ENCODE measurements around the gene SH2D3C.

SH2D3C gene

GRCh38 chr9:127769101-127769500 lies 9.4 kb downstream of the SH2D3C start:
- TF ChIP-seq CTCF (IDR thresholded peaks at IDR 0.05; ENCODE audit: insufficient read depth, low read length, poor library complexity, severe bottlenecking): no peak
- H3K36me3 ChIP-seq (ENCODE audit: control insufficient read depth, insufficient read depth, low read length): peaks cover 21% of the 10 kb centered on the region
- H3K4me3 ChIP-seq (replicated peaks; ENCODE audit: low read depth, low read length): no peak overlapping the region
- no peak for DNase-seq (ENCODE audit: extremely low read depth, insufficient read length)
- no peaks in the 10 kb centered on the region for H3K27me3 ChIP-seq (replicated peaks; ENCODE audit: control insufficient read depth, insufficient read depth, low read length)

- Histone ChIP-seq H3K4me3 (replicated peaks; ENCODE audit: low read depth, low read length) (no peak overlapping the region), H3K27me3 (replicated peaks; ENCODE audit: control insufficient read depth, insufficient read depth, low read length) (no peaks in the 10 kb centered on the region), H3K36me3 (ENCODE audit: control insufficient read depth, insufficient read depth, low read length) (peaks cover 18% of the 10 kb centered on the region)
- no peak for TF ChIP-seq CTCF (IDR thresholded peaks at IDR 0.05; ENCODE audit: insufficient read depth, low read length, poor library complexity, severe bottlenecking)
- no peak for DNase-seq (ENCODE audit: extremely low read depth, insufficient read length)
These were observed 9.8 kb downstream of the SH2D3C start for GRCh38 chr9:127768698-127769097.

GRCh38 chr9:127767909-127768331 lies 10.5 kb downstream of the SH2D3C start:
- H3K4me3 ChIP-seq (replicated peaks; ENCODE audit: low read depth, low read length): no peak overlapping the region
- TF ChIP-seq CTCF (IDR thresholded peaks at IDR 0.05; ENCODE audit: insufficient read depth, low read length, poor library complexity, severe bottlenecking): no peak
- no peak for DNase-seq (ENCODE audit: extremely low read depth, insufficient read length)
- no peaks in the 10 kb centered on the region for H3K27me3 ChIP-seq (replicated peaks; ENCODE audit: control insufficient read depth, insufficient read depth, low read length)
- H3K36me3 ChIP-seq (ENCODE audit: control insufficient read depth, insufficient read depth, low read length): peaks cover 16% of the 10 kb centered on the region

- H3K4me3 ChIP-seq (replicated peaks; ENCODE audit: low read depth, low read length): no peak overlapping the region
- DNase-seq (ENCODE audit: extremely low read depth, insufficient read length): no peak
- H3K27me3 ChIP-seq (replicated peaks; ENCODE audit: control insufficient read depth, insufficient read depth, low read length): no peaks in the 10 kb centered on the region
- TF ChIP-seq CTCF (IDR thresholded peaks at IDR 0.05; ENCODE audit: insufficient read depth, low read length, poor library complexity, severe bottlenecking): no peak
- H3K36me3 ChIP-seq (ENCODE audit: control insufficient read depth, insufficient read depth, low read length): peaks cover 16% of the 10 kb centered on the region
These were observed 11.1 kb downstream of the SH2D3C start for GRCh38 chr9:127767410-127767809.

GRCh38 chr9:127765418-127765817 lies 13.0 kb downstream of the SH2D3C start:
- no peak for TF ChIP-seq CTCF (IDR thresholded peaks at IDR 0.05; ENCODE audit: insufficient read depth, low read length, poor library complexity, severe bottlenecking)
- DNase-seq (ENCODE audit: extremely low read depth, insufficient read length): no peak
- peaks cover 16% of the 10 kb centered on the region for H3K36me3 ChIP-seq (ENCODE audit: control insufficient read depth, insufficient read depth, low read length)
- H3K27me3 ChIP-seq (replicated peaks; ENCODE audit: control insufficient read depth, insufficient read depth, low read length): no peaks in the 10 kb centered on the region
- no peak overlapping the region for H3K4me3 ChIP-seq (replicated peaks; ENCODE audit: low read depth, low read length)

GRCh38 chr9:127763918-127764384 lies 14.5 kb downstream of the SH2D3C start:
- no peak overlapping the region for H3K4me3 ChIP-seq (replicated peaks; ENCODE audit: low read depth, low read length)
- no peaks in the 10 kb centered on the region for H3K27me3 ChIP-seq (replicated peaks; ENCODE audit: control insufficient read depth, insufficient read depth, low read length)
- peaks cover 16% of the 10 kb centered on the region for H3K36me3 ChIP-seq (ENCODE audit: control insufficient read depth, insufficient read depth, low read length)
- TF ChIP-seq CTCF (IDR thresholded peaks at IDR 0.05; ENCODE audit: insufficient read depth, low read length, poor library complexity, severe bottlenecking): peak; percentile 47
- no peak for DNase-seq (ENCODE audit: extremely low read depth, insufficient read length)
